Heart left ventricle (tissue), 16 donors: ENCODE measurements around the gene RAMP2. TPM values are rescaled to one million over a fixed set of nuclear protein-coding genes. Genes with fewer than 3 reads are reported as not detected.

Experiments
- ATAC-seq, 4 donors: fragments of 200-7000 bp; cut with Tn5 transposase; one replicate each; pipeline ENCODE4 v1.9.1; 2020 to 2022; ENCODE audit warnings: moderate library complexity in 4 of 4, mild to moderate bottlenecking in 3 of 4, moderate number of reproducible peaks in 1 of 4
- DNase-seq, 5 donors: peaks; one replicate each; pipeline ENCODE4 v3.0.0-alpha.2; 2020
- H3K27ac ChIP-seq, 12 donors: fragments of 200-600 bp; sonication (generic) in 4 of 12; one replicate each; pipeline versions ENCODE4 v1.5.0 to v1.8.0; 2016 to 2022; ENCODE audit warnings: mild to moderate bottlenecking in 2 of 12
- H3K27me3 ChIP-seq, 9 donors: fragments of 200-600 bp; sonication (generic) in 2 of 9; one replicate each; pipeline versions ENCODE4 v1.5.1 to v1.8.0; 2016 to 2022; ENCODE audit warnings: mild to moderate bottlenecking in 3 of 9
- H3K36me3 ChIP-seq, 9 donors: fragments of 200-600 bp; sonication (generic) in 2 of 9; one replicate each; pipeline versions ENCODE4 v1.5.0 to v1.8.0; 2018 to 2022; ENCODE audit warnings: mild to moderate bottlenecking in 2 of 9
- H3K4me1 ChIP-seq, 12 donors: fragments of 200-600 bp; sonication (generic) in 4 of 12; one replicate each; pipeline versions ENCODE4 v1.5.0 to v1.8.0; 2016 to 2022; ENCODE audit warnings: mild to moderate bottlenecking in 3 of 12
- H3K4me3 ChIP-seq, 12 donors: fragments of 200-600 bp; sonication (generic) in 4 of 12; one replicate each; pipeline versions ENCODE4 v1.5.0 to v1.8.0; 2017 to 2022; ENCODE audit warnings: mild to moderate bottlenecking in 9 of 12, moderate library complexity in 4 of 12
- H3K9me3 ChIP-seq, 12 donors: fragments of 200-600 bp; sonication (generic) in 4 of 12; one replicate each; pipeline versions ENCODE4 v1.5.0 to v1.8.0; 2016 to 2022; ENCODE audit warnings: mild to moderate bottlenecking in 1 of 12
- POLR2A ChIP-seq, 2 donors: fragments of 450-650 bp; IDR thresholded peaks; one replicate each; pipeline ENCODE4 v1.6.1; 2017; ENCODE audit warnings: antibody characterized with exemption in 2 of 2, mild to moderate bottlenecking in 2 of 2, moderate library complexity in 2 of 2
- WGBS, 4 donors: extraction: QIAGEN DNeasy Blood & Tissue Kit in 2 of 4; methylation state at CpG; one replicate each; pipeline versions ENCODE4 v1.1.5 to v1.1.7; 2013 to 2018; 5-methylcytosine and 5-hydroxymethylcytosine counted together
- intact Hi-C, 10 donors: fragments of 100-400 bp; cut with DNase I; formaldehyde crosslinking; loops; one replicate each; pipeline versions ENCODE4 v1.11.1 to v1.14.2; 2022
- polyA plus RNA-seq, 2 donors: library from polyadenylated mRNA; stranded (reverse); fragments of 200-250 nt; gene quantifications; one replicate each; pipeline ENCODE4 v1.2.3, GENCODE V29; 2013
- total RNA-seq, 9 donors: library from RNA; depleted of rRNA in 2 of 9; stranded (reverse); fragments of >200 nt in 2 of 9; fragmentation: NEBNext Ultra II Directional in 3 of 9; extraction: Animal tissue kit (Norgen Biotek cat#: 25700) in 3 of 9; gene quantifications; one replicate each; pipeline versions ENCODE4 v1.1.0 to v1.2.4, GENCODE V29; 2016 to 2023
- TF ChIP-seq, protein P1 (sequence below), 12 donors: fragments of 200-600 bp; sonication (generic) in 4 of 12; IDR thresholded peaks; one replicate each; pipeline versions ENCODE4 v1.5.0 to v1.8.0; 2018 to 2022; ENCODE audit warnings: antibody characterized with exemption in 12 of 12, mild to moderate bottlenecking in 5 of 12
- donor health status: ischemic (EF 13 %, LVEDD 7.1; RV severe dilation, severe dysfunction).
- donor health status: healthy with polysubstance abuse.
- donor health status: DM: no; HTN: yes; CAD: no.
- donor health status: DM: no; HTN: no; CAD: no.
- donor health status: ischemic (EF 25% LVEDD 6.9; RV normal size, moderate dysfunction).
- donor health status: ischemic (EF 25% LVEDD 5.7; RV mildly dilated, moderate dysfunction).
- donor health status: healthy.
- donor health status: DM: yes; HTN: yes; CAD: no.
- donor health status: ischemic (EF 35%, LVEDD 5.7; RV mildly dilated, moderate dysfunction).
- donor health status: nonischemic (EF 11% LVEDD 7.7; RV severe dilation, severe dysfunction).
- donor health status: DM: yes; HTN: yes; CAD: no.
- donor health status: PGD.
- donor health status: ischemic (EF 29% LVEDD 5.4; RV normal size, mild dysfunction).
- donor health status: nonischemic (EF 23%, LVEDD 6.1; RV moderate dilation, normal function).

RAMP2 gene
- total and polyA plus RNA-seq, 11 donors = 31.2 to 82.0 (median 39.7) TPM

GRCh38 chr17:42748908-42749798, 11.9 kb upstream of the RAMP2 start:
- Histone ChIP-seq H3K9me3 (no peaks in the 10 kb centered on the region), H3K27me3 (peaks cover 0 to 2% (median 0%) of the 10 kb centered on the region in 9 donors), H3K4me1 (peaks cover 7 to 52% (median 39%) of the 10 kb centered on the region in 12 donors), H3K27ac (peak overlapping the region in 11 of 12 donors; percentile 40 to 84 (median 58)), H3K4me3 (no peak overlapping the region), H3K36me3 (no peaks in the 10 kb centered on the region)
- intact Hi-C loops = loop anchor here in 2 of 10 donors (2.0 to 10.0 kb wide), 2 partner anchors 14 to 76 kb away; partner anchors contain the start of gene BECN1 (in 1 of the 2)
- whole genome bisulfite sequencing, 4 donors = 56 to 69% (median 65%) methylated on average over 11 of the region's 11 CpGs
- TF ChIP-seq, protein P1, sequence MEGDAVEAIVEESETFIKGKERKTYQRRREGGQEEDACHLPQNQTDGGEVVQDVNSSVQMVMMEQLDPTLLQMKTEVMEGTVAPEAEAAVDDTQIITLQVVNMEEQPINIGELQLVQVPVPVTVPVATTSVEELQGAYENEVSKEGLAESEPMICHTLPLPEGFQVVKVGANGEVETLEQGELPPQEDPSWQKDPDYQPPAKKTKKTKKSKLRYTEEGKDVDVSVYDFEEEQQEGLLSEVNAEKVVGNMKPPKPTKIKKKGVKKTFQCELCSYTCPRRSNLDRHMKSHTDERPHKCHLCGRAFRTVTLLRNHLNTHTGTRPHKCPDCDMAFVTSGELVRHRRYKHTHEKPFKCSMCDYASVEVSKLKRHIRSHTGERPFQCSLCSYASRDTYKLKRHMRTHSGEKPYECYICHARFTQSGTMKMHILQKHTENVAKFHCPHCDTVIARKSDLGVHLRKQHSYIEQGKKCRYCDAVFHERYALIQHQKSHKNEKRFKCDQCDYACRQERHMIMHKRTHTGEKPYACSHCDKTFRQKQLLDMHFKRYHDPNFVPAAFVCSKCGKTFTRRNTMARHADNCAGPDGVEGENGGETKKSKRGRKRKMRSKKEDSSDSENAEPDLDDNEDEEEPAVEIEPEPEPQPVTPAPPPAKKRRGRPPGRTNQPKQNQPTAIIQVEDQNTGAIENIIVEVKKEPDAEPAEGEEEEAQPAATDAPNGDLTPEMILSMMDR (IDR thresholded peaks at IDR 0.05) = peak in 1 of 12 donors; percentile 4
- TF ChIP-seq POLR2A (IDR thresholded peaks at IDR 0.05) = no peak
- ATAC-seq = peak in 1 of 4 donors; percentile 35
- no peak for DNase-seq

DNA sequence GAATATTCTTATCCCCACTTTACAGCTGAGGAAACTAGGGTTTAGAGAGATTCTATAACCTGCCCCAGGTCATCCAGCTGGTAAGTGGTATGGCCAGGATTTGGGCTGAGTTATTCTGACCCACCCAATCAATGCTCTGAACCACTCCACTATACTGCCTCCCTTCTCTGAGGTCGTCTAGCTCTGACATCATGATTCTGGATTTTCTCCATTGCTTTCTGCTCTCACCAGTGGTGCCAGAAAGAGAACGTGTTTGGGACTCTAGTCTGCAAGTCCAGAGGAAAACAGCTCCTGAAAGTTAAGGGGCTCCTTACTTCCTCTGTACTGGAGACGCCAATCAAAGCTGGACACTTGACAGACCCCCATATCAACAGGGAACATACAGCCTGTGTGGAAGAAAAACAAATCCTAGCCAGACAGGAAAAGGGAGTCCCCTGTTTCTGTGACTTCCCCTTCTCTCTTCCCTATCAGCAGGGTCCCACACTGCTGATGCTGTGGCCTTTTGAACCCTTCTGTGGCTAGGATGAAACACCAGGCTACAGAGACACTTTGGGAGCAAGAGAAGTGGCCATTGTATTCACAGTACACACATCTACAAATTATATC, 10.2 kb upstream of the RAMP2 start:
- Histone ChIP-seq H3K27ac (peak overlapping the region in 8 of 12 donors; percentile 51 to 84 (median 62)), H3K27me3 (peaks cover 0 to 3% (median 0%) of the 10 kb centered on the region in 9 donors), H3K36me3 (no peaks in the 10 kb centered on the region), H3K4me1 (peaks cover 7 to 45% (median 34%) of the 10 kb centered on the region in 12 donors), H3K9me3 (no peaks in the 10 kb centered on the region), H3K4me3 (no peak overlapping the region)
- TF ChIP-seq, protein P1 (IDR thresholded peaks at IDR 0.05) = no peak
- no peak for TF ChIP-seq POLR2A (IDR thresholded peaks at IDR 0.05)
- intact Hi-C loops = no loop called here
- WGBS, 4 donors = 32 to 46% (median 34%) methylated on average over 3 of the region's 3 CpGs
- DNase-seq (no peak), ATAC-seq (peak; percentile 10 to 60 (median 33))

DNA sequence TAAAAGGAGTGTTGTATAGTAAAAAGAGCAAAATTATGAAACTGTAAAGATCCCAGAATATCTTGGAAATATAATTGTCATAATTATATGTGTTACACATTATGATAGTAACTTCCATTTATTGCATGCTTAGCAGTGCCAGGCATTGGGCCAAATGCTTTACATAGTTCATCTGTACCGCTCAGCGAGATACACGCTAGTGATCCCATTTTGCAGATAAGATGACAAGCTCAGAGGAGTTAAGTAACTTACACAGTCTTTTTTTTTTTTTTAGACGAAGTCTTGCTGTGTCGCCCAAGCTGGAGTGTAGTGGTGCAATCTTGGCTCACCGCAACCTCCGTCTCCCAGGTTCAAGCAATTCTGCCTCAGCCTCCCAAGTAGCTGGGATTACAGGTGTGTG, 9.4 kb upstream of the RAMP2 start:
- no peak for DNase-seq
- H3K27ac ChIP-seq = peak overlapping the region in 2 of 12 donors; percentile 66 to 84
- no peak overlapping the region for H3K4me3 ChIP-seq
- peaks cover 7 to 45% (median 34%) of the 10 kb centered on the region in 12 donors for H3K4me1 ChIP-seq
- intact Hi-C loops = no loop called here
- peaks cover 0 to 3% (median 0%) of the 10 kb centered on the region in 9 donors for H3K27me3 ChIP-seq
- ATAC-seq = no peak
- no peaks in the 10 kb centered on the region for H3K9me3 ChIP-seq
- H3K36me3 ChIP-seq = no peaks in the 10 kb centered on the region
- no peak for TF ChIP-seq POLR2A (IDR thresholded peaks at IDR 0.05)
- TF ChIP-seq, protein P1 (IDR thresholded peaks at IDR 0.05) = no peak
- 42 to 53% (median 50%) methylated on average over 7 of the region's 7 CpGs for WGBS, 4 donors

GRCh38 chr17:42754782-42755181, 6.2 kb upstream of the RAMP2 start:
- DNase-seq = peak in 4 of 5 donors; percentile 23 to 78 (median 52)
- TF ChIP-seq, protein P1 (IDR thresholded peaks at IDR 0.05) = no peak
- TF ChIP-seq POLR2A (IDR thresholded peaks at IDR 0.05) = no peak
- 69 to 79% (median 72%) methylated on average over 3 of the region's 3 CpGs for WGBS, 4 donors
- intact Hi-C loops = loop anchor here in 1 of 10 donors (5.0 kb wide), 1 partner anchor 172 kb away; no protein-coding TSS in a partner anchor
- Histone ChIP-seq H3K27me3 (peaks cover 0 to 7% (median 0%) of the 10 kb centered on the region in 9 donors), H3K36me3 (no peaks in the 10 kb centered on the region), H3K4me3 (no peak overlapping the region), H3K9me3 (no peaks in the 10 kb centered on the region), H3K4me1 (peaks cover 0 to 31% (median 19%) of the 10 kb centered on the region in 12 donors), H3K27ac (peak overlapping the region in 4 of 12 donors; percentile 3 to 43 (median 14))
- ATAC-seq = peak; percentile 74 to 89 (median 82)
